Keratinocyte (primary cell): Measurements from ENCODE around the gene ANKRD42. TPM values are rescaled to one million over a fixed set of nuclear protein-coding genes. Genes with fewer than 3 reads are reported as not detected.

Source experiments
- DNase-seq: peaks from one replicate; pipeline ENCODE4 v3.0.0-alpha.2; 2011; ENCODE audit warnings: low read depth, missing footprints, low spot score
- FAIRE-seq: peaks from 2 replicates; lab custom pipeline; 2011; peaks lifted over from hg19 to GRCh38; lab: Jason Lieb, UNC
- H2AFZ ChIP-seq: 2 replicates; pipeline ENCODE4 v1.6.0; 2012; ENCODE audit warnings: low read length, control low read depth, inconsistent platforms; ENCODE audit not compliant: control insufficient read depth
- H3K27ac ChIP-seq: 2 replicates; pipeline ENCODE4 v1.5.1; 2011; ENCODE audit warnings: low read length; ENCODE audit not compliant: control insufficient read depth, insufficient read depth
- H3K27me3 ChIP-seq: 3 replicates; pipeline ENCODE4 v1.6.0; 2011; ENCODE audit warnings: low read length; ENCODE audit not compliant: control insufficient read depth, insufficient read depth; ENCODE audit errors: extremely low read depth
- H3K36me3 ChIP-seq, 2 experiments: 2 replicates in 1 of 2; 3 replicates in 1 of 2; pipeline ENCODE4 v1.5.1; 2011; ENCODE audit warnings: low read length in 2 of 2, mild to moderate bottlenecking in 1 of 2; ENCODE audit not compliant: control insufficient read depth in 2 of 2, insufficient read depth in 2 of 2; ENCODE audit errors: extremely low read depth in 1 of 2
- H3K4me1 ChIP-seq: 3 replicates; pipeline ENCODE4 v1.5.1; 2011; ENCODE audit warnings: low read length; ENCODE audit not compliant: control insufficient read depth, insufficient read depth; ENCODE audit errors: extremely low read depth
- H3K4me2 ChIP-seq: 3 replicates; pipeline ENCODE4 v1.6.0; 2011; ENCODE audit warnings: low read depth, low read length; ENCODE audit not compliant: control insufficient read depth, insufficient read depth; ENCODE audit errors: extremely low read depth
- H3K4me3 ChIP-seq, 3 experiments: fragments of 200-600 bp in 1 of 3; sonication (generic) in 1 of 3; 2 replicates in 2 of 3; 3 replicates in 1 of 3; pipeline ENCODE4 v1.5.1; 2011 to 2016; ENCODE audit warnings: low read length in 3 of 3, mild to moderate bottlenecking in 3 of 3, control low read depth in 2 of 3, inconsistent platforms in 1 of 3, low read depth in 1 of 3, mixed read lengths in 1 of 3, mixed run types in 1 of 3, moderate library complexity in 1 of 3; ENCODE audit not compliant: control insufficient read depth in 2 of 3, insufficient read depth in 2 of 3; ENCODE audit errors: extremely low read depth in 1 of 3
- H3K79me2 ChIP-seq: 2 replicates; pipeline ENCODE4 v1.6.0; 2012; ENCODE audit warnings: low read length; ENCODE audit not compliant: control insufficient read depth, insufficient read depth
- H3K9ac ChIP-seq: 3 replicates; pipeline ENCODE4 v1.6.0; 2011; ENCODE audit warnings: low read length; ENCODE audit not compliant: control insufficient read depth, insufficient read depth; ENCODE audit errors: extremely low read depth
- H3K9me1 ChIP-seq: 3 replicates; pipeline ENCODE4 v1.6.0; 2011; ENCODE audit warnings: low read length; ENCODE audit not compliant: control insufficient read depth, insufficient read depth; ENCODE audit errors: extremely low read depth
- H3K9me3 ChIP-seq: 2 replicates; pipeline ENCODE4 v1.5.1; 2012; ENCODE audit warnings: low read depth, low read length; ENCODE audit not compliant: control insufficient read depth
- H4K20me1 ChIP-seq: 3 replicates; pipeline ENCODE4 v1.6.0; 2011; ENCODE audit warnings: low read length; ENCODE audit not compliant: control insufficient read depth, insufficient read depth; ENCODE audit errors: extremely low read depth
- EZH2 ChIP-seq: IDR thresholded peaks from one replicate; pipeline ENCODE4 v1.6.1; 2012; ENCODE audit warnings: inconsistent platforms, mild to moderate bottlenecking, low read length, moderate library complexity
- dilution Hi-C: fragments of 300-500 bp; cut with MboI; formaldehyde crosslinking; loops from one replicate; pipeline ENCODE4 v1.7.0; 2020; ENCODE audit warnings: low sequenced_read_pairs; ENCODE audit not compliant: extremely low pct_ligation_motif_present
- polyA plus RNA-seq, 5 experiments: library from polyadenylated mRNA; depleted of rRNA in 3 of 5; stranded (reverse) in 3 of 5; stranded (forward) in 1 of 5; unstranded in 1 of 5; fragments of >200 nt; gene quantifications; 1 replicate in 1 of 5; 2 replicates in 3 of 5; 3 replicates in 1 of 5; pipeline versions ENCODE4 v1.2.1 to v1.2.3, GENCODE V29; 2011 to 2012; ENCODE audit warnings: missing spikeins in 2 of 5, low read depth in 1 of 5, low replicate concordance in 1 of 5
- TF ChIP-seq, protein P1 (sequence below), 3 experiments: IDR thresholded peaks in 1 of 3; conservative IDR thresholded peaks in 1 of 3; optimal IDR thresholded peaks in 1 of 3; 2 replicates in 2 of 3; 3 replicates in 1 of 3; pipeline versions ENCODE3 to v1.5.1; 2011; ENCODE audit warnings: low read length in 3 of 3, mild to moderate bottlenecking in 3 of 3, moderate library complexity in 2 of 3, control low read depth in 1 of 3, inconsistent platforms in 1 of 3; ENCODE audit not compliant: insufficient read depth in 2 of 3; ENCODE audit errors: extremely low read depth in 1 of 3

Gene ANKRD42
- polyA plus RNA-seq, 1 donor (not counting 4 experiments of a cell fraction or from before 2014, with no cell fraction given), result 11.0 TPM

GRCh38 chr11:83174008-83174407 lies 19.5 kb upstream of the ANKRD42 start:
- Histone ChIP-seq H3K4me2 (no peak overlapping the region), H3K27me3 (no peaks in the 10 kb centered on the region), H3K4me1 (peaks cover 3% of the 10 kb centered on the region), H2AFZ (no peak overlapping the region), H3K9me1 (no peaks in the 10 kb centered on the region), H3K4me3 (no peak overlapping the region), H3K36me3 (peaks cover 12 to 35% of the 10 kb centered on the region in 2 experiments), H3K9me3 (no peaks in the 10 kb centered on the region), H4K20me1 (peaks cover 23% of the 10 kb centered on the region), H3K27ac (no peak overlapping the region), H3K79me2 (peaks cover 70% of the 10 kb centered on the region), H3K9ac (no peak overlapping the region)
- DNase-seq (no peak), FAIRE-seq (no peak)
- no peak for TF ChIP-seq EZH2
- TF ChIP-seq, protein P1, sequence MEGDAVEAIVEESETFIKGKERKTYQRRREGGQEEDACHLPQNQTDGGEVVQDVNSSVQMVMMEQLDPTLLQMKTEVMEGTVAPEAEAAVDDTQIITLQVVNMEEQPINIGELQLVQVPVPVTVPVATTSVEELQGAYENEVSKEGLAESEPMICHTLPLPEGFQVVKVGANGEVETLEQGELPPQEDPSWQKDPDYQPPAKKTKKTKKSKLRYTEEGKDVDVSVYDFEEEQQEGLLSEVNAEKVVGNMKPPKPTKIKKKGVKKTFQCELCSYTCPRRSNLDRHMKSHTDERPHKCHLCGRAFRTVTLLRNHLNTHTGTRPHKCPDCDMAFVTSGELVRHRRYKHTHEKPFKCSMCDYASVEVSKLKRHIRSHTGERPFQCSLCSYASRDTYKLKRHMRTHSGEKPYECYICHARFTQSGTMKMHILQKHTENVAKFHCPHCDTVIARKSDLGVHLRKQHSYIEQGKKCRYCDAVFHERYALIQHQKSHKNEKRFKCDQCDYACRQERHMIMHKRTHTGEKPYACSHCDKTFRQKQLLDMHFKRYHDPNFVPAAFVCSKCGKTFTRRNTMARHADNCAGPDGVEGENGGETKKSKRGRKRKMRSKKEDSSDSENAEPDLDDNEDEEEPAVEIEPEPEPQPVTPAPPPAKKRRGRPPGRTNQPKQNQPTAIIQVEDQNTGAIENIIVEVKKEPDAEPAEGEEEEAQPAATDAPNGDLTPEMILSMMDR (optimal IDR thresholded peaks at IDR 0.05 in 1 of 3, IDR thresholded peaks at IDR 0.05 in 1 of 3, conservative IDR thresholded peaks at IDR 0.05 in 1 of 3; ENCODE audit: extremely low read depth in 1 of 3, insufficient read depth in 2 of 3, low read length in 3 of 3), result no peak
- dilution Hi-C loops, result no loop called here

DNA sequence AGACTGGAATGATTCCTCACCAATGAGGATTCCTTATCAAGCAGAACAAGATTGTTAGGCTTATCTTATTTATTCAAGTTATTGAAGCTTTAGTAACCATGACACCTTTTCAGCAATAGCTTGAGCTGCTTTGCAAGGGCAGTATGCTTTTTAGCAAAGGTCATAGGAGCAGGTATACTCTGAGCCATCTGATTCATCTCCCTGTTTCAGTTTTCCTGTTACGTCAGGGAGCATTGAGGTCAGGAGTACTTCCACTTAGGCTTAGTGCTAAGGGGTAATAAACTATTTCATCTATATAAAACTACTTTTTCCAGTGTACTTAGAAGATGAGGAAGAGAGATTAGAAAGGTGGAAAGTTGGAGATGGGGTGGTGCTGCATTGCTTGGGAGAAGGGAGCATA lies 17.7 kb upstream of the ANKRD42 start:
- Histone ChIP-seq H3K79me2 (peaks cover 52% of the 10 kb centered on the region), H3K9me1 (no peaks in the 10 kb centered on the region), H3K27me3 (no peaks in the 10 kb centered on the region), H3K4me3 (no peak overlapping the region), H4K20me1 (peaks cover 17% of the 10 kb centered on the region), H3K9ac (no peak overlapping the region), H3K27ac (no peak overlapping the region), H3K4me1 (peaks cover 3% of the 10 kb centered on the region), H2AFZ (no peak overlapping the region), H3K9me3 (no peaks in the 10 kb centered on the region), H3K4me2 (no peak overlapping the region), H3K36me3 (peaks cover 10 to 25% of the 10 kb centered on the region in 2 experiments)
- FAIRE-seq (no peak), DNase-seq (no peak)
- dilution Hi-C loops, result no loop called here
- no peak for TF ChIP-seq EZH2
- TF ChIP-seq, protein P1 (optimal IDR thresholded peaks at IDR 0.05 in 1 of 3, IDR thresholded peaks at IDR 0.05 in 1 of 3, conservative IDR thresholded peaks at IDR 0.05 in 1 of 3; ENCODE audit: extremely low read depth in 1 of 3, insufficient read depth in 2 of 3, low read length in 3 of 3), result no peak
